Peyer's patch (tissue), 4 donors: ENCODE measurements around the gene HOXA3.

Source experiments
- CTCF ChIP-seq, 6 experiments: fragments of 450-650 bp in 4 of 6; fragments of 200-600 bp in 2 of 6; sonication (generic) in 1 of 6; IDR thresholded peaks; one replicate each; pipeline ENCODE4 v1.5.1; 2017 to 2019; ENCODE audit warnings: antibody characterized with exemption in 6 of 6, mild to moderate bottlenecking in 3 of 6, moderate library complexity in 1 of 6
- POLR2A ChIP-seq, 2 donors: fragments of 450-650 bp; IDR thresholded peaks; one replicate each; pipeline ENCODE4 v1.5.1; 2017; ENCODE audit warnings: antibody characterized with exemption in 2 of 2, mild to moderate bottlenecking in 2 of 2, moderate library complexity in 2 of 2

- no peak for TF ChIP-seq CTCF (IDR thresholded peaks at IDR 0.05)
- TF ChIP-seq POLR2A (IDR thresholded peaks at IDR 0.05): no peak
Observed at GRCh38 chr7:27189997-27190748, 37.8 kb upstream of the HOXA3 start.
